Pancreas (tissue), 10 donors: ENCODE results near the gene NCF2. TPM values are rescaled to one million over a fixed set of nuclear protein-coding genes. Genes with fewer than 3 reads are reported as not detected.

ENCODE experiments used
- ATAC-seq, 4 donors: fragments of 200-7000 bp; cut with Tn5 transposase; one replicate each; pipeline versions ENCODE4 v1.8.0 to v1.9.1; 2020; ENCODE audit warnings: mild to moderate bottlenecking in 4 of 4, moderate library complexity in 4 of 4
- DNase-seq, 6 donors: peaks; one replicate each; pipeline ENCODE4 v3.0.0-alpha.2; 2020
- FAIRE-seq: peaks from 2 replicates; lab custom pipeline; 2012; peaks lifted over from hg19 to GRCh38; lab: Jason Lieb, UNC
- H3K27ac ChIP-seq, 4 donors: fragments of 200-600 bp; sonication (generic); 1 replicate in 3 of 4; 2 replicates in 1 of 4; pipeline versions ENCODE4 v1.5.0 to v1.8.0; 2020
- H3K27me3 ChIP-seq, 4 donors: fragments of 200-600 bp; one replicate each; pipeline ENCODE4 v1.8.0; 2021
- H3K36me3 ChIP-seq, 3 donors: fragments of 200-600 bp; sonication (generic) in 1 of 3; one replicate each; pipeline versions ENCODE4 v1.5.0 to v1.8.0; 2020 to 2021
- H3K4me1 ChIP-seq, 3 donors: fragments of 200-600 bp; one replicate each; pipeline ENCODE4 v1.8.0; 2021
- H3K4me3 ChIP-seq, 4 donors: fragments of 200-600 bp; sonication (generic) in 2 of 4; one replicate each; pipeline versions ENCODE4 v1.5.0 to v1.8.0; 2020 to 2021
- H3K9me3 ChIP-seq, 4 donors: fragments of 200-600 bp; one replicate each; pipeline ENCODE4 v1.8.0; 2021
- WGBS, 2 donors: extraction: QIAGEN DNeasy Blood & Tissue Kit; methylation state at CpG; one replicate each; pipeline ENCODE4 v1.1.7; 2013; 5-methylcytosine and 5-hydroxymethylcytosine counted together
- intact Hi-C, 3 donors: fragments of 100-400 bp; cut with DNase I; formaldehyde crosslinking; loops; one replicate each; pipeline versions ENCODE4 v1.11.1 to v1.14.2; 2022
- polyA plus RNA-seq, 2 donors: library from polyadenylated mRNA; stranded (reverse); fragments of 200-250 nt; gene quantifications; one replicate each; pipeline ENCODE4 v1.2.3, GENCODE V29; 2013
- total RNA-seq, 6 donors: library from RNA; stranded (reverse); fragmentation: NEBNext Ultra II Directional in 4 of 6; extraction: Animal tissue kit (Norgen Biotek cat#: 25700) in 4 of 6; gene quantifications; one replicate each; pipeline versions ENCODE4 v1.2.1 to v1.2.4, GENCODE V29; 2021 to 2023
- TF ChIP-seq, protein P1 (sequence below), 4 donors: fragments of 200-600 bp; sonication (generic) in 3 of 4; IDR thresholded peaks; one replicate each; pipeline versions ENCODE4 v1.5.0 to v1.8.0; 2021; ENCODE audit warnings: antibody characterized with exemption in 4 of 4
- donor health status: healthy with polysubstance abuse.
- donor health status: DM: no; HTN: no; CAD: no; lungs with moderate emphysema.
- donor health status: DM: no; HTN: no; CAD: no.
- donor health status: control.
- donor health status: control.
- donor health status: Bipolar disorder and iron deficiency.
- donor health status: DM: yes; HTN: yes; CAD: no.
- donor health status: DM: no; HTN: no; CAD: no.
- donor health status: DM: no; HTN: no; CAD: no.
- donor health status: DM: yes; HTN: yes; CAD: no.

NCF2 gene
- total and polyA plus RNA-seq, 8 donors = 0.65 to 24.5 (median 2.1) TPM

DNA sequence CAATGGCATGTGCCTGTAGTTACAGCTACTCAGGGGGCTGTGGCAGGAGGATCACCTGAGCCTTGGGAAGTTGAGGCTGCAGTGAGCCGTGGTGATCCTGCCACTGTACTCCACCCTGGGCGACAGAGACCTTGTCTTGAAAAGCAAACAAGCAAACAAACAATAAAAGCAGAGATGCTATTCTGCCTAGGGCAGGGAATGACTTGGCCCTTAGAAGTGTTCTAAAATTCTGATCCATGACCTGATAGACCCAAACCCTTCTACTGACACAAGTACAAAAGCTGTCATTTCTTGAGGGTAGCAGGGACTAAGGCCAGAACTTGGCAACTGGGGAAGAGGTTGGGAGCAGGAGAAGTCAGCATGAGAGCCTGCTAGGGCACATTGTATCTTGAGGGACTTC is 15.6 kb upstream of the NCF2 start:
- no peaks in the 10 kb centered on the region for H3K4me1 ChIP-seq
- FAIRE-seq (no peak), DNase-seq (no peak), ATAC-seq (no peak)
- TF ChIP-seq, protein P1, sequence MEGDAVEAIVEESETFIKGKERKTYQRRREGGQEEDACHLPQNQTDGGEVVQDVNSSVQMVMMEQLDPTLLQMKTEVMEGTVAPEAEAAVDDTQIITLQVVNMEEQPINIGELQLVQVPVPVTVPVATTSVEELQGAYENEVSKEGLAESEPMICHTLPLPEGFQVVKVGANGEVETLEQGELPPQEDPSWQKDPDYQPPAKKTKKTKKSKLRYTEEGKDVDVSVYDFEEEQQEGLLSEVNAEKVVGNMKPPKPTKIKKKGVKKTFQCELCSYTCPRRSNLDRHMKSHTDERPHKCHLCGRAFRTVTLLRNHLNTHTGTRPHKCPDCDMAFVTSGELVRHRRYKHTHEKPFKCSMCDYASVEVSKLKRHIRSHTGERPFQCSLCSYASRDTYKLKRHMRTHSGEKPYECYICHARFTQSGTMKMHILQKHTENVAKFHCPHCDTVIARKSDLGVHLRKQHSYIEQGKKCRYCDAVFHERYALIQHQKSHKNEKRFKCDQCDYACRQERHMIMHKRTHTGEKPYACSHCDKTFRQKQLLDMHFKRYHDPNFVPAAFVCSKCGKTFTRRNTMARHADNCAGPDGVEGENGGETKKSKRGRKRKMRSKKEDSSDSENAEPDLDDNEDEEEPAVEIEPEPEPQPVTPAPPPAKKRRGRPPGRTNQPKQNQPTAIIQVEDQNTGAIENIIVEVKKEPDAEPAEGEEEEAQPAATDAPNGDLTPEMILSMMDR (IDR thresholded peaks at IDR 0.05) = no peak
- intact Hi-C loops = no loop called here
- no peak overlapping the region for H3K27ac ChIP-seq
- H3K9me3 ChIP-seq = no peaks in the 10 kb centered on the region
- 82 to 85% methylated on average over 2 of the region's 2 CpGs for WGBS, 2 donors
- H3K36me3 ChIP-seq = no peaks in the 10 kb centered on the region
- no peak overlapping the region for H3K4me3 ChIP-seq
- H3K27me3 ChIP-seq = no peaks in the 10 kb centered on the region

- TF ChIP-seq, protein P1 (IDR thresholded peaks at IDR 0.05) = no peak
- no peaks in the 10 kb centered on the region for H3K4me1 ChIP-seq
- H3K4me3 ChIP-seq = no peak overlapping the region
- H3K27me3 ChIP-seq = no peaks in the 10 kb centered on the region
- H3K9me3 ChIP-seq = no peaks in the 10 kb centered on the region
- FAIRE-seq = no peak
- no peaks in the 10 kb centered on the region for H3K36me3 ChIP-seq
- peak in 2 of 4 donors; percentile 44 to 55 for ATAC-seq
- WGBS, 2 donors = 80 to 88% methylated on average over 8 of the region's 8 CpGs
- H3K27ac ChIP-seq = peak overlapping the region in 1 of 4 donors; percentile 55
- intact Hi-C loops = no loop called here
- DNase-seq = no peak
Measured at GRCh38 chr1:183604815-183605214, 14.6 kb upstream of the NCF2 start.

GRCh38 chr1:183604038-183604808 is 14.0 kb upstream of the NCF2 start:
- DNase-seq (peak in 1 of 6 donors; percentile 45), ATAC-seq (peak in 2 of 4 donors; percentile 36 to 61), FAIRE-seq (no peak)
- TF ChIP-seq, protein P1 (IDR thresholded peaks at IDR 0.05) = no peak
- 68 to 73% methylated on average over 10 of the region's 10 CpGs for WGBS, 2 donors
- Histone ChIP-seq H3K27ac (peak overlapping the region in 1 of 4 donors; percentile 55), H3K4me3 (no peak overlapping the region), H3K27me3 (no peaks in the 10 kb centered on the region), H3K36me3 (no peaks in the 10 kb centered on the region), H3K4me1 (no peaks in the 10 kb centered on the region), H3K9me3 (no peaks in the 10 kb centered on the region)
- intact Hi-C loops = no loop called here

DNA sequence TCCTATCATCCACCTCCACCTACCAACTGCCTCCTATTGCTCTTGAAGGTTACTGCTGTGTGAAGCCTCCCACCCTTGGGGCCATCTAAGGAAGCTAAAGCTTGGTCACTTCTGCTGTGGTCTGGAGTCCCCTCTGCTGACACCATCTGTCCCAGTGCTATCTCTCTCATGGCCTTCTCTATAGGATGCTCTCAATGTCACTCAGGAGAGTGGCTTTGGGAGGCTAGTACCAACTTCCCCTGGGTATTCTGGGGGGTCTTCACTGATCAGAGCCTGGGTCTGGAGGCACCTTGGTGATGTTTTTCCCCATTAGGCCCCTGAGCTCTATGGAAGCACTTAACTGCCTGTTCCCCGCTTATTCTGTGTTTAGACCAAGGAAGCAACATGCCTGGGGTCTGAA is 12.3 kb upstream of the NCF2 start:
- no peak for DNase-seq
- Histone ChIP-seq H3K36me3 (no peaks in the 10 kb centered on the region), H3K27me3 (no peaks in the 10 kb centered on the region), H3K4me3 (no peak overlapping the region), H3K4me1 (no peaks in the 10 kb centered on the region), H3K27ac (no peak overlapping the region), H3K9me3 (no peaks in the 10 kb centered on the region)
- WGBS, 2 donors = 100% methylated on average over 1 of the region's 1 CpG
- no peak for ATAC-seq
- TF ChIP-seq, protein P1 (IDR thresholded peaks at IDR 0.05) = no peak
- intact Hi-C loops = no loop called here
- FAIRE-seq = no peak

- FAIRE-seq = no peak
- TF ChIP-seq, protein P1 (IDR thresholded peaks at IDR 0.05) = no peak
- intact Hi-C loops = no loop called here
Measured at GRCh38 chr1:183600634-183601033, 10.4 kb upstream of the NCF2 start.

More at GRCh38 chr1:183600634-183601033, 10.4 kb upstream of the NCF2 start:
- no peaks in the 10 kb centered on the region for H3K9me3 ChIP-seq
- H3K4me1 ChIP-seq = no peaks in the 10 kb centered on the region
- ATAC-seq (no peak), DNase-seq (no peak)
- WGBS, 2 donors = 84 to 89% methylated on average over 3 of the region's 3 CpGs
- H3K27me3 ChIP-seq = no peaks in the 10 kb centered on the region
- no peak overlapping the region for H3K27ac ChIP-seq
- H3K4me3 ChIP-seq = no peak overlapping the region
- no peaks in the 10 kb centered on the region for H3K36me3 ChIP-seq
